H9 (cell line): Measurements from ENCODE around the gene ARHGAP30. TPM values are rescaled to one million over a fixed set of nuclear protein-coding genes. Genes with fewer than 3 reads are reported as not detected.

Experiments
- DNase-seq: peaks from one replicate; pipeline ENCODE4 v3.0.0-alpha.2; 2017
- H2AFZ ChIP-seq: one replicate; pipeline ENCODE4 v1.6.1; 2013; ENCODE audit warnings: mild to moderate bottlenecking, low read length, control low read depth, moderate library complexity
- H2AK5ac ChIP-seq: 2 replicates; pipeline ENCODE4 v1.6.1; 2013; ENCODE audit warnings: low read length, control low read depth, mixed read lengths; ENCODE audit not compliant: insufficient read length
- H2BK120ac ChIP-seq: one replicate; pipeline ENCODE4 v1.6.1; 2013; ENCODE audit warnings: low read depth, mild to moderate bottlenecking, low read length, control low read depth, inconsistent platforms; ENCODE audit not compliant: poor library complexity, severe bottlenecking
- H2BK12ac ChIP-seq: 2 replicates; pipeline ENCODE4 v1.6.1; 2013; ENCODE audit warnings: low read length, control low read depth, mixed read lengths, low read depth; ENCODE audit not compliant: insufficient read length
- H2BK15ac ChIP-seq: 2 replicates; pipeline ENCODE4 v1.6.1; 2013; ENCODE audit warnings: low read depth, low read length, control low read depth
- H2BK20ac ChIP-seq: one replicate; pipeline ENCODE4 v1.6.1; 2013; ENCODE audit warnings: low read depth, mild to moderate bottlenecking, low read length, control low read depth, inconsistent platforms; ENCODE audit not compliant: poor library complexity, severe bottlenecking
- H2BK5ac ChIP-seq: 2 replicates; pipeline ENCODE4 v1.6.1; 2013; ENCODE audit warnings: low read length, control low read depth, mixed read lengths; ENCODE audit not compliant: insufficient read length
- H3K14ac ChIP-seq: 2 replicates; pipeline ENCODE4 v1.6.1; 2013; ENCODE audit warnings: low read length, control low read depth; ENCODE audit not compliant: insufficient read depth
- H3K18ac ChIP-seq: 2 replicates; pipeline ENCODE4 v1.6.1; 2013; ENCODE audit warnings: low read depth, mild to moderate bottlenecking, mixed read lengths, low read length, control low read depth; ENCODE audit not compliant: insufficient read length
- H3K23ac ChIP-seq: 2 replicates; pipeline ENCODE4 v1.6.1; 2013; ENCODE audit warnings: low read length, control low read depth, mixed read lengths, low read depth; ENCODE audit not compliant: insufficient read length
- H3K23me2 ChIP-seq: 2 replicates; pipeline ENCODE4 v1.6.1; 2013; ENCODE audit warnings: low read depth, mild to moderate bottlenecking, mixed read lengths, low read length, control low read depth; ENCODE audit not compliant: insufficient read length, poor library complexity, severe bottlenecking
- H3K27ac ChIP-seq: 2 replicates; pipeline ENCODE4 v1.5.1; 2013; ENCODE audit warnings: low read length, control low read depth, mixed read lengths, low read depth; ENCODE audit not compliant: insufficient read length
- H3K27me3 ChIP-seq: 2 replicates; pipeline ENCODE4 v1.6.1; 2013; ENCODE audit warnings: low read length, control low read depth, inconsistent platforms; ENCODE audit not compliant: insufficient read depth
- H3K4ac ChIP-seq: 2 replicates; pipeline ENCODE4 v1.6.1; 2013; ENCODE audit warnings: low read depth, mild to moderate bottlenecking, control low read depth, inconsistent platforms, low read length, moderate library complexity
- H3K4me1 ChIP-seq: 2 replicates; pipeline ENCODE4 v1.6.1; 2013; ENCODE audit warnings: low read length, control low read depth, inconsistent platforms; ENCODE audit not compliant: insufficient read depth
- H3K4me2 ChIP-seq: 2 replicates; pipeline ENCODE4 v1.6.1; 2013; ENCODE audit warnings: low read length, control low read depth, mixed read lengths; ENCODE audit not compliant: insufficient read length, insufficient read depth
- H3K56ac ChIP-seq: 2 replicates; pipeline ENCODE4 v1.6.1; 2013; ENCODE audit warnings: low read depth, mild to moderate bottlenecking, mixed read lengths, low read length, control low read depth; ENCODE audit not compliant: insufficient read length
- H3K79me1 ChIP-seq: 2 replicates; pipeline ENCODE4 v1.6.1; 2013; ENCODE audit warnings: low read depth, mild to moderate bottlenecking, moderate library complexity, low read length, control low read depth, inconsistent platforms; ENCODE audit not compliant: insufficient read depth, poor library complexity, severe bottlenecking
- H3K79me2 ChIP-seq: 2 replicates; pipeline ENCODE4 v1.6.1; 2013; ENCODE audit warnings: low read length, control low read depth, inconsistent platforms; ENCODE audit not compliant: insufficient read depth
- H3K9ac ChIP-seq: 2 replicates; pipeline ENCODE4 v1.6.1; 2013; ENCODE audit warnings: low read length, control low read depth, mixed read lengths; ENCODE audit not compliant: insufficient read length; ENCODE audit errors: extremely low read depth
- H3K9me3 ChIP-seq: one replicate; pipeline ENCODE4 v1.6.1; 2013; ENCODE audit warnings: low read depth, low read length, inconsistent platforms; ENCODE audit not compliant: control insufficient read depth
- H3T11ph ChIP-seq: one replicate; pipeline ENCODE4 v1.6.1; 2013; ENCODE audit warnings: mild to moderate bottlenecking, low read length, control low read depth, inconsistent platforms
- H4K20me1 ChIP-seq: one replicate; pipeline ENCODE4 v1.6.1; 2013; ENCODE audit not compliant: control insufficient read depth, insufficient read length, insufficient read depth
- H4K5ac ChIP-seq: 2 replicates; pipeline ENCODE4 v1.6.1; 2013; ENCODE audit warnings: low read depth, mild to moderate bottlenecking, mixed read lengths, low read length, control low read depth; ENCODE audit not compliant: insufficient read length
- H4K8ac ChIP-seq: replicated peaks from 2 replicates; pipeline ENCODE4 v1.6.1; 2013; ENCODE audit warnings: low read length, control low read depth, mixed read lengths, low read depth; ENCODE audit not compliant: insufficient read length
- H4K91ac ChIP-seq: 2 replicates; pipeline ENCODE4 v1.6.1; 2013; ENCODE audit warnings: low read depth, mild to moderate bottlenecking, moderate library complexity, mixed read lengths, low read length, control low read depth; ENCODE audit not compliant: insufficient read length
- H3K27ac Mint-ChIP-seq, 3 experiments: 2 replicates in 2 of 3; 3 replicates in 1 of 3; pipeline ENCODE4 v1.8.0; 2020 to 2021; ENCODE audit warnings: mixed read lengths in 3 of 3, mild to moderate bottlenecking in 1 of 3, moderate library complexity in 1 of 3
- H3K27me3 Mint-ChIP-seq: 2 replicates; pipeline ENCODE4 v1.8.0; 2021; ENCODE audit warnings: low read depth, mild to moderate bottlenecking, moderate library complexity, mixed read lengths
- H3K36me3 Mint-ChIP-seq, 3 experiments: 2 replicates in 2 of 3; 3 replicates in 1 of 3; pipeline ENCODE4 v1.8.0; 2020 to 2021; ENCODE audit warnings: low read depth in 3 of 3, mixed read lengths in 3 of 3; ENCODE audit not compliant: insufficient read depth in 1 of 3
- H3K4me1 Mint-ChIP-seq, 2 experiments: 2 replicates each; pipeline ENCODE4 v1.8.0; 2020; ENCODE audit warnings: mixed read lengths in 2 of 2
- H3K4me3 Mint-ChIP-seq, 2 experiments: 2 replicates in 1 of 2; 3 replicates in 1 of 2; pipeline ENCODE4 v1.8.0; 2020 to 2021; ENCODE audit warnings: mild to moderate bottlenecking in 2 of 2, mixed read lengths in 2 of 2, moderate library complexity in 1 of 2
- H3K9me3 Mint-ChIP-seq, 2 experiments: 2 replicates in 1 of 2; 3 replicates in 1 of 2; pipeline ENCODE4 v1.8.0; 2020; ENCODE audit warnings: mild to moderate bottlenecking in 2 of 2, mixed read lengths in 2 of 2, moderate library complexity in 1 of 2
- WGBS: extraction: QIAGEN DNeasy Blood & Tissue Kit; methylation state at CpG from one replicate; pipeline ENCODE4 v1.1.7; 2013; ENCODE audit warnings: missing lambda C conversion rate, low lambda C conversion rate, mixed read lengths; ENCODE audit not compliant: insufficient read length; ENCODE audit errors: extremely low coverage; 5-methylcytosine and 5-hydroxymethylcytosine counted together
- total RNA-seq: library from RNA; stranded (reverse); gene quantifications from 2 replicates; pipeline ENCODE4 v1.2.1, GENCODE V29; 2021
- TF ChIP-seq, protein P1 (sequence below): fragments of 200-600 bp; sonication (generic); conservative IDR thresholded peaks from 3 replicates; pipeline ENCODE4 v1.8.0; 2021; ENCODE audit warnings: antibody characterized with exemption, mild to moderate bottlenecking

Gene ARHGAP30
- total RNA-seq, 1 experiment from 2014 or later: 0.13 TPM

DNA sequence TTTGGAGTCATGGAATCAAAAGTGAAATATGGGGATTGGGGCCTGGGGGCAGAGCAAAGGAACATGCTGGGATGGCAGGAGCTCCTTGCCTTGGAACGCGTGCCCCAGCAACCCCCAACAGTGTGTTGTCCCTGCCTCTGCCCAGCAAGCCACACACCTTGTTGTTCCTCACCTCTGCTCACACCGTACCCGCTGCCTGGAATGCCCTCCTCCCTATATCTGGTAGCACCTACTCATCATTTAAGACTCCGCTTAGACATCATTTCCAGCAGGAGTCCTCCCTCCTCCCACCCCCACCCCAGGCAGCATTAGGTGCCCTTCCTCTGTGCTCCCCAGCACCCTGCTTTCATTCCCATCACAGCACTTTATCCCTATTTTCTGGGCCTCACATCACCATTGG lies 11.8 kb upstream of the ARHGAP30 start:
- Histone ChIP-seq H2AFZ (no peak overlapping the region), H4K8ac (no peak overlapping the region), H2BK120ac (no peak overlapping the region), H2BK15ac (no peak overlapping the region), H4K91ac (no peak overlapping the region), H3K79me2 (no peaks in the 10 kb centered on the region), H2BK20ac (no peak overlapping the region), H2BK12ac (no peak overlapping the region), H3K79me1 (no peaks in the 10 kb centered on the region), H3K4ac (no peak overlapping the region), H3K56ac (no peak overlapping the region), H3K27ac (no peak overlapping the region), H3K9ac (no peak overlapping the region), H3K4me1 (no peaks in the 10 kb centered on the region), H4K20me1 (no peaks in the 10 kb centered on the region), H2BK5ac (no peak overlapping the region), H3K4me2 (no peak overlapping the region), H3K18ac (no peak overlapping the region), H2AK5ac (no peak overlapping the region), H3K27me3 (no peaks in the 10 kb centered on the region), H3K23ac (no peak overlapping the region), H3K14ac (no peak overlapping the region), H3K23me2 (no peaks in the 10 kb centered on the region), H3T11ph (no peak overlapping the region), H3K9me3 (no peaks in the 10 kb centered on the region), H4K5ac (no peak overlapping the region)
- no peaks in the 10 kb centered on the region for H3K36me3 Mint-ChIP-seq
- H3K9me3 Mint-ChIP-seq: no peaks in the 10 kb centered on the region
- H3K4me1 Mint-ChIP-seq: peaks cover 48% of the 10 kb centered on the region in 2 experiments
- no peak overlapping the region for H3K4me3 Mint-ChIP-seq
- no peaks in the 10 kb centered on the region; the same call in 1 of the 2 replicates for H3K27me3 Mint-ChIP-seq
- no peak for DNase-seq
- WGBS: no CpG with 5 or more reads among the region's 5 CpGs
- TF ChIP-seq, protein P1, sequence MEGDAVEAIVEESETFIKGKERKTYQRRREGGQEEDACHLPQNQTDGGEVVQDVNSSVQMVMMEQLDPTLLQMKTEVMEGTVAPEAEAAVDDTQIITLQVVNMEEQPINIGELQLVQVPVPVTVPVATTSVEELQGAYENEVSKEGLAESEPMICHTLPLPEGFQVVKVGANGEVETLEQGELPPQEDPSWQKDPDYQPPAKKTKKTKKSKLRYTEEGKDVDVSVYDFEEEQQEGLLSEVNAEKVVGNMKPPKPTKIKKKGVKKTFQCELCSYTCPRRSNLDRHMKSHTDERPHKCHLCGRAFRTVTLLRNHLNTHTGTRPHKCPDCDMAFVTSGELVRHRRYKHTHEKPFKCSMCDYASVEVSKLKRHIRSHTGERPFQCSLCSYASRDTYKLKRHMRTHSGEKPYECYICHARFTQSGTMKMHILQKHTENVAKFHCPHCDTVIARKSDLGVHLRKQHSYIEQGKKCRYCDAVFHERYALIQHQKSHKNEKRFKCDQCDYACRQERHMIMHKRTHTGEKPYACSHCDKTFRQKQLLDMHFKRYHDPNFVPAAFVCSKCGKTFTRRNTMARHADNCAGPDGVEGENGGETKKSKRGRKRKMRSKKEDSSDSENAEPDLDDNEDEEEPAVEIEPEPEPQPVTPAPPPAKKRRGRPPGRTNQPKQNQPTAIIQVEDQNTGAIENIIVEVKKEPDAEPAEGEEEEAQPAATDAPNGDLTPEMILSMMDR: no peak
- H3K27ac Mint-ChIP-seq: no peak overlapping the region
